DLD1 (cell line): Measurements from ENCODE around the gene PJVK.

Source experiments
- in situ Hi-C: cut with HindIII; loops from 2 replicates; pipeline ENCODE4 v1.10.0; 2017; ENCODE audit warnings: low sequenced_read_pairs

PJVK gene

GRCh38 chr2:178479275-178479616 is 28.1 kb downstream of the PJVK start:
- in situ Hi-C loops, result no loop called here

DNA sequence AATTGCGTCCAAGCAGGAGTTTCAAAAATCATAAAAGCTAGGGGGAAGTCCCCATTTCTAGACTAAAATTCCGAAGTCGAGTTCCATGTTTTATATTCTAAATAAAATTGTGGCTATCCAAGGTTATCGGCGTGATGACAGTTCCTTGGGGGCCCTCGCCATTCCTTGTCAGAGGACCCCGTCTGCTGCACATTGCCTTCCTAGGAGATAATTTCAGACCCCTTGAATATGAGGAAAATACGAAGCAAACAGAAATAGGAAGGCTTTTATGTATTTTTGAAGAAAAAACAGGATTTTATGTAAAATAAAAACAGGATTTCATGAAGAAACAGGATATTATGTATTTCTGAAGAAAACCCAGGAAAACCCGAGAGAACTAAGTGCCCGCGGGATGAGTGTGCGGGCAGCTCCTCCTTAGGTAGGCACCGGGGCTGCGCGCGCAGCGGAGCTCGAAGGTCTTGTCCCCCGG is 28.6 kb downstream of the PJVK start:
- in situ Hi-C loops, result no loop called here

DNA sequence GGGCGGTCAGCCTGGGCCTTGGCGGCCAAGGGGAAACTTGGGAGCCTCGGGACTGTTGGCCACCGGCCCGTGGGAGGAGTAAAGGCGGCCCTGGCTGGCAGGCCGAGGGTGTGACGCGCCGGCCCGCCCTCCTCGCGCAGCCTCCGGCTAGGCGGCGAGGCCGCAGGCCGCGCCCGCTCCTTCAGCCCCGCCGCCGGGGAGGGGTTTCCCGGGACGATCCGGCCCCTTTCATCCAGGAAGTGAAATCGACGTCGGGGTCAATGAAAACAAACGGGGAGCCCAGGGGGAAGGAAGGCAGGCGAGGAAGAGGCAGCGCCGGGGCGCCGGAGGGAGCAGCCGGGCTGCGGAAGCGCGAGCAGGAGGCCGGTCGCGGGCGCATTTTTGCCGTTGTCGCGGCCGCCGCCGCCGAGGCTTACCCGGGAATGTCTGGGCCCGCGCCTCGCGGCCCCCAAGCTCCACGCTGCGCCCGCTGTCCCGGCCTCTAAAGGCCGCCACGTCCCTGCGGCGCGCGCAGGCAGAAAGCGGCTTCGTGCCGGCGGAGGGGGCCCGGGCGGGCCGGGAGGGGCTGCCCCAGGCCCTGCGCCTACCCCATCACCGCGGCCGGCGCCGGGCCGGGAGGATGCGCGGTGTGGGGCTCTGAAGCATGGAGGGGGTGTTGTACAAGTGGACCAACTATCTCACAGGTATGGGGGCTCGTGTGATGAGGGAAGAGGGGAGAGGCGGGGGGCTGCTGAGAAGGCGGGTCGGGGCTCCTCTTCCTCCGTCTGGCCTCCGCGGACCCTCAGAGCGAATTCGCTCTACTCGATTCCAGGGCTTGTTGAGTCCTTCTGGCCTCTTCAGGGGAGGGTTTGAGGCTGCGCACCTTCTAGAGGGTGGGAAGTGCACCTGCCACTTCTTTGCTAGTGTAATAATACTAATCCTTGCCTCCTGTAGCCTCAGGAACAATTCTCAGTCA is 29.3 kb downstream of the PJVK start, which contains the start of gene PLEKHA3:
PLEKHA3 (plus strand) TSS at position 231 of the 955 bp plus-strand sequence; CDS start at position 644, 413 bp downstream.
- in situ Hi-C loops, result no loop called here

DNA sequence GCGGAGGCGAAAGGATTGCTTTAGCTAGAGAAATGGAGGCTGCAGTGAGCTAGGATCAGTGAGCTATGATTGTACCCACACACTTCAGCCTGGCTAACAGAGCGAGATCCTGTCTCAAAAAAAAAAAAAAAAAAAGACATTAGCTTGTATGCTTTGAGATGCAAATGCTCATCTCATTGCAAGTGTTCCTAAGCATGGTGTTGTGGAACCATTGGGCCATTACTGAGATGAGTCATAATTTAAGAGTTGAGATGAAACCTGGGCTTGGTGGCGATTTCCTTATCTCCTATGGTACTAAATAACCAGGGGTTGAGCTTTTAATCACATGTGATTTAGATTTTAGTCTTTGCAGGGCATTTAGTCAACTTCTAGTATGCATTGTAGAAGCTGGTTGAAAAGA is 31.3 kb downstream of the PJVK start:
- in situ Hi-C loops, result no loop called here

- in situ Hi-C loops, result no loop called here
Observed at GRCh38 chr2:178484245-178485041, 33.3 kb downstream of the PJVK start.

GRCh38 chr2:178485356-178485755 is 34.2 kb downstream of the PJVK start:
- in situ Hi-C loops, result no loop called here

GRCh38 chr2:178491612-178492011 is 40.4 kb downstream of the PJVK start:
- in situ Hi-C loops, result no loop called here

GRCh38 chr2:178496049-178496448 is 44.9 kb downstream of the PJVK start:
- in situ Hi-C loops, result no loop called here

DNA sequence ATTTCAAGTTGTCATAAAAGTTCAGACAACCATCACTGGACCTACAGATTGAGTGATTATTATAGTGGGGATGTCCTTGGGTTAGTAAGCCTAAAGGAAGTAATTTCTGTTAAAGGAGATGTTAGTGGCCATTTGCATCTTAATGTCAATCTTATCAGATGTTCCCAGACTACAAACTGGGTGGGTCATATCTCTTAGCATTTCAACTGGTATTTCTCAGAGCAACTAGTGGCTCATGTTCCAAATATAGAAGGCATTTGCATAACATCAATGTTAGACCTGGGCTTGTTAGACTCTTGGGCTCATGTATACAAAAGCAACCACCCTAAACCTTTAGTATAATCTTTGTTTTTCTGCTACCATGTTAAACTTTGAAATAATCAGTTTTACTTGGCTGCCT is 47.0 kb downstream of the PJVK start:
- in situ Hi-C loops, result no loop called here

DNA sequence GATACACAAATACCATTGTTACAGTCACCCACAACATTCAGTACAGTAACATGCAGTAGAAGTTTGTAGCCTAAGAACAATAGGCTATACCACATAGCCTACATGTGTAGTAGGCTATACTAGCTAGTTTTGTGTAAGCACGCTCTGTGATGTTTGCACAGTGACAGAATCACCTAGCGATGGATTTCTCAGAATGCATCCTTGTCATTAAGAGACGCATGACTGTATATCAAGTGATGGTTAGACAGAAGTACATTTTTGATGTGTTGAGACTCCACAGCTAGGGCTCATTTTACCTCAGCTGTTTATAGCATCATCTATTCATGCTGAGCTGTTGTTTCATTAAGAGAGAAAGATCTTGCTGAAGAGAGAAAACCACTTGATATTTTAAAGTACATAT is 48.5 kb downstream of the PJVK start:
- in situ Hi-C loops, result no loop called here

DNA sequence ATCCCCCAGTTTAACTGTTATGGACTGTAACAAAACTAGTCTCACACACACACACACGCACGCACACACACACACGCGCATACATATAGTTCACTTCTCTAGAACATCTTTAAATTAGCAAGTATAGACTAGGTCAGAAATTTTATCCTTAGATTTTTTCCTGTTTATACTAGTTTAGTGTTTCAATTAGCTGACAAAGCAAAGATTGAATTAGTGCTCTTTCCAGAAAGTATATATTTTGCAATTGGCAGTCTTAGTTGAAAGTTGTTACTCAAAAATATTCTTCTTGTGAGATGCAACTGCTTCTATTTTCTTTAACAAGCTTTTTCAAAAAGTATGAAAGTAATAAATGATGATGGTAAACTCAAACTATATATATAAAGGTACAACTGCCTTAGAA is 51.6 kb downstream of the PJVK start:
- in situ Hi-C loops, result no loop called here

GRCh38 chr2:178506101-178506500 is 54.9 kb downstream of the PJVK start:
- in situ Hi-C loops, result no loop called here

- in situ Hi-C loops, result no loop called here
Observed at GRCh38 chr2:178506524-178506923, 55.3 kb downstream of the PJVK start.

- in situ Hi-C loops, result no loop called here
Observed at GRCh38 chr2:178506949-178507348, 55.8 kb downstream of the PJVK start.

DNA sequence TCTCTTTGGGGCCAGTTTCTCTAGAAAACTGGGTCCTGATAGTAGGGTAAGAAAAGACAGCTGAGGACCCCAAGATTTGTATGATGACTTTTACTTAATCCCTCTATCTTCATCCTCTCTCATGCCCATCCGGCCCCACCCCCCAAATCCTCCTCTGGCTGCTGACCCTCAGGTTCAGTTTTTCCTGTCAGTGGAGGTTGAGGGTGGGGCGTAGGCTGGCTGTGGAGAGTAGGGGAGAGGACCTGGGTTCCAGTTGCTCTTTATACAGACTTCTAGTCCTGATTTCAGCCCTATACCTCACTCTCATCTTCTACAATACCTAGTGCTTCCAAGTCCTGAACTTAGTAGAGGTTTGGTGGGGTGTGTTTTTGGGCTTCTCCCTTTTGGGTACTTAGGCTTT is 57.5 kb downstream of the PJVK start:
- in situ Hi-C loops, result no loop called here

DNA sequence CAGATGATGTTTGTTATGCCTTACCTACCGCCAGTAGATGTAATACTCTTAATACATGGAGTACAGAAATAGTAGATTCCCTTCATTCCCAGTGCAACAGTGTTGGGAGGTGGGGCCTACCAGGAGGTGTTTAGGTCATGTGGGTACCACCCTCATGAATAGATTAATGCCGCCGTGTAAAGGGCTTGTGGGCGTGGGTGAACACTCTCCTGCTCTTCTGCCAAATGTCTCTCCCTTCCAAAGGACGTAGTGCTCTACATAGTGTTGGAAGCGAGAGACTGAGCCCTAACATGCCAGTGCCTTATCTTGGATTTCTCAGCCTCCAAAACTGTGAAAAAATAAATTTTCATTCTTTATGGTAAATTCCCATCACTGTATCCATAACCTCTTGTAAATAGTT is 59.2 kb downstream of the PJVK start:
- in situ Hi-C loops, result no loop called here
